ENCODE measurements around the gene CYP11A1. TPM values are rescaled to one million over a fixed set of nuclear protein-coding genes. Genes with fewer than 3 reads are reported as not detected.

Gene CYP11A1
- total RNA-seq, 1 experiment from 2014 or later = 1.7 TPM

DNA sequence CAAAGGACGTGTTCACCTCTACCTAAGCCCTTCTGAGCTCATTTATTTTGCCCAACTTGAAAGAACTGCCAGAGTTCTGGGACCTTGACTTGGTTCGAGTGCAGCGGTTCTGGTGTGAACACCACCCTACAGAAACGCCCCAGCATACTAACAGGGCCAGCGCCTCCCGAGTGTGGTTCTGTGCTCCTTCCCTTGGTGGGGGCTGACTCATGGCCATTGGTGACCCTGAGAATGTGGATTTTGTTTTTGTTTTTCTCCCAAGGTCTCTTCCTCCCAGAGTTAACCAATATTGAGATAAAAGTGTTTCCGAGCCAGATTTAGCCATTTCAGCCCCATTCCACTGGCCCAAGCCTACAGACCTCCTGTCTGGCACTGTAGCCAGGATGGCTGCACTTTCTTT, 38.4 kb upstream of the CYP11A1 start:
- Histone ChIP-seq H3K9ac (ENCODE audit: extremely low read depth, insufficient read length, low read length) (no peak overlapping the region), H2BK120ac (ENCODE audit: low read depth, low read length, poor library complexity, severe bottlenecking) (no peak overlapping the region), H3K4me2 (ENCODE audit: insufficient read depth, insufficient read length, low read length) (no peak overlapping the region), H3K79me1 (ENCODE audit: insufficient read depth, low read depth, low read length, poor library complexity, severe bottlenecking) (no peaks in the 10 kb centered on the region), H2BK15ac (ENCODE audit: low read depth, low read length) (no peak overlapping the region), H3K79me2 (ENCODE audit: insufficient read depth, low read length) (no peaks in the 10 kb centered on the region), H3K14ac (ENCODE audit: insufficient read depth, low read length) (no peak overlapping the region), H3K9me3 (ENCODE audit: control insufficient read depth, low read depth, low read length) (no peaks in the 10 kb centered on the region), H4K5ac (ENCODE audit: insufficient read length, low read depth, low read length) (no peak overlapping the region), H4K20me1 (ENCODE audit: control insufficient read depth, insufficient read depth, insufficient read length) (no peaks in the 10 kb centered on the region), H2BK20ac (ENCODE audit: low read depth, low read length, poor library complexity, severe bottlenecking) (no peak overlapping the region), H3K18ac (ENCODE audit: insufficient read length, low read depth, low read length) (no peak overlapping the region), H3K27me3 (ENCODE audit: insufficient read depth, low read length) (no peaks in the 10 kb centered on the region), H3K56ac (ENCODE audit: insufficient read length, low read depth, low read length) (no peak overlapping the region), H3K4ac (ENCODE audit: low read depth, low read length) (no peak overlapping the region), H3T11ph (ENCODE audit: low read length) (no peak overlapping the region), H3K4me1 (ENCODE audit: insufficient read depth, low read length) (peaks cover 3% of the 10 kb centered on the region; the same call in 1 of the 2 replicates), H2BK12ac (ENCODE audit: insufficient read length, low read depth, low read length) (no peak overlapping the region), H4K8ac (replicated peaks; ENCODE audit: insufficient read length, low read depth, low read length) (no peak overlapping the region), H2BK5ac (ENCODE audit: insufficient read length, low read length) (no peak overlapping the region), H2AK5ac (ENCODE audit: insufficient read length, low read length) (no peak overlapping the region), H4K91ac (ENCODE audit: insufficient read length, low read depth, low read length) (no peak overlapping the region), H3K23me2 (ENCODE audit: insufficient read length, low read depth, low read length, poor library complexity, severe bottlenecking) (no peaks in the 10 kb centered on the region), H2AFZ (ENCODE audit: low read length) (no peak overlapping the region), H3K23ac (ENCODE audit: insufficient read length, low read depth, low read length) (no peak overlapping the region), H3K27ac (ENCODE audit: insufficient read length, low read depth, low read length) (no peak overlapping the region)
- no CpG with 5 or more reads among the region's 7 CpGs for WGBS (ENCODE audit: extremely low coverage, insufficient read length, low lambda C conversion rate)
- TF ChIP-seq, protein P1, sequence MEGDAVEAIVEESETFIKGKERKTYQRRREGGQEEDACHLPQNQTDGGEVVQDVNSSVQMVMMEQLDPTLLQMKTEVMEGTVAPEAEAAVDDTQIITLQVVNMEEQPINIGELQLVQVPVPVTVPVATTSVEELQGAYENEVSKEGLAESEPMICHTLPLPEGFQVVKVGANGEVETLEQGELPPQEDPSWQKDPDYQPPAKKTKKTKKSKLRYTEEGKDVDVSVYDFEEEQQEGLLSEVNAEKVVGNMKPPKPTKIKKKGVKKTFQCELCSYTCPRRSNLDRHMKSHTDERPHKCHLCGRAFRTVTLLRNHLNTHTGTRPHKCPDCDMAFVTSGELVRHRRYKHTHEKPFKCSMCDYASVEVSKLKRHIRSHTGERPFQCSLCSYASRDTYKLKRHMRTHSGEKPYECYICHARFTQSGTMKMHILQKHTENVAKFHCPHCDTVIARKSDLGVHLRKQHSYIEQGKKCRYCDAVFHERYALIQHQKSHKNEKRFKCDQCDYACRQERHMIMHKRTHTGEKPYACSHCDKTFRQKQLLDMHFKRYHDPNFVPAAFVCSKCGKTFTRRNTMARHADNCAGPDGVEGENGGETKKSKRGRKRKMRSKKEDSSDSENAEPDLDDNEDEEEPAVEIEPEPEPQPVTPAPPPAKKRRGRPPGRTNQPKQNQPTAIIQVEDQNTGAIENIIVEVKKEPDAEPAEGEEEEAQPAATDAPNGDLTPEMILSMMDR (conservative IDR thresholded peaks at IDR 0.05) = no peak
- Mint-ChIP-seq H3K36me3 (ENCODE audit: insufficient read depth in 1 of 3, low read depth in 3 of 3) (peaks cover 1 to 3% (median 2%) of the 10 kb centered on the region in 3 experiments; a peak in 2 of 7 replicates), H3K4me3 (no peak overlapping the region), H3K4me1 (peaks cover 14 to 33% of the 10 kb centered on the region in 2 experiments), H3K27ac (no peak overlapping the region), H3K9me3 (no peaks in the 10 kb centered on the region), H3K27me3 (ENCODE audit: low read depth) (no peaks in the 10 kb centered on the region; the same call in 1 of the 2 replicates)
- no peak for DNase-seq
